HG03520 (cell line): ENCODE results near the gene RNF144B.

ENCODE experiments used
- ATAC-seq: cut with Tn5 transposase; IDR thresholded peaks from one replicate; pipeline ENCODE4 v1.9.1; 2021; ENCODE audit warnings: mild to moderate bottlenecking, moderate library complexity; ENCODE audit not compliant: unreplicated experiment

Gene RNF144B

DNA sequence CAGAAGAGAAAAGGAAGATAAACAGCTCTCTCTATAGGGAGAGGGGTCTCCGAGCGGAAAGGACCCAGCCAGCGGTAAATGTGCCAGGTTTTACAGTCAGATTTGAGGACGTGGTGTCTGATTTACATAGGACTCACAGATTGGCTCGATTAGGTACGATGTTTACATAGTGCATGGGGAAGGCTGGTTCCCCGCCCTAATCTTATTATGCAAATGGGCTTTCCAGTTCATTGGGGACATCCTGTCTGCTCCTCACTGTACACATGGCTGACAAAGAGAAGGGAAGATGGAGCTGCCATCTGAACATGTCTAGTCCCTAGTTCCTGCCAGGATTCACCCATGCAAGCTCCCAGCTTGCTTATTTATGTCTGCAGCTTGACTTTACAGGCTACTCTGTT, 119.9 kb downstream of the RNF144B start:
- no peak for ATAC-seq

GRCh38 chr6:18507561-18507960, 120.4 kb downstream of the RNF144B start:
- no peak for ATAC-seq

DNA sequence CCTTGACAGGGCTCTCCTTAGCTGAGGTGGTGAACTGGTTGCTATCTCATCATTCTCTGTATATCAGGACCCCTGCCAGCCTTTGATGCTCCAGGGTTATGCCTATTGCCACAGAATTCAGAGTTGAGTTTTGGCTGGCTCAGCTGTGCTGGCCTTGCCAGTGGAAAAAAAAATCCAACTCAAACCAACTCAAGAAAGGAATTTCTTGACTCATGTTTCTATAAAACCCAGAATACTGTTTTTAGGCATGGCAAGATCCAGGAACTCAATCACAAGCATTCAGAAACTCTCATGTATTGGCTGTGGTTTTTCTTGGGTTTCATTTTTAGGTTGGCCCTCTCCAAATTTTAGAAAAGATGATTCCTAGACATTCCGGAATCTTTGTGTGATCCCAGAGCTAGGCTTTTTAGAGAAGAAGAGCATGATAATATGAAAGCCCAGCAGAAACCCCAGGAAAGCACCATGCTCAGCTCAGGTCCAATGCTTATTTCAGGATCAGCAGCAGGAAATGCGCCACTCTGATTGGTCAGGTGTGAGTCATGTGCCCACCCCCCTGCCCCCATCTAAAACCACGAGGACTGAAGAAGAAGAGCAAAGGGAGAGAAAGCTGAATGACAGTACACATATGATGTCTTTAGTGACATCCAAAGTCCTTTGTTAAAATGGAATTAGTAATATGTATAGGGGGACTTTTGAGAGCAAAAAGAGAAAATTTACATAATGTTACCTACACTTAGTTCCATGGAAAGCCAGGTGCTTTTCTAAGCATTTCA, 122.9 kb downstream of the RNF144B start:
- no peak for ATAC-seq

- no peak for ATAC-seq
Measured at GRCh38 chr6:18510644-18511033, 123.5 kb downstream of the RNF144B start.

DNA sequence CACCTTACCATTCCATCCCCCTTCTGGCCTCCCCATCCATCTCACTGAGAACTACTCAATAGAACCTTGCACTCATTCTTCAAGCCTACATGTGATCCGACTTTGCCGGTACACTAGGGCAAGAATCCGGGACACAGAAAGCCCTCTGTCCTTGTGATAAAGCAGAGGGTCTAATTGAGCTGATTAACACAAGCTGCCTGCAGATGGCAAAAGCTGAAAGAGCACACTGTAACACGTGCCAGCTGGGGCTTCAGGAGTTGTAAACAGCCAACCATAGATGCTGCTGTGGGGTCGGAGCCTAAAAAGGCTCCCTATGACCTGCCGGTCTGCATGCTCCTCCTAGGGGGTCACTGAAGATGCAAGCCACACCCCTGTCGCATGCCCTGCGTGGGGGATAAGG, 124.1 kb downstream of the RNF144B start:
- no peak for ATAC-seq

DNA sequence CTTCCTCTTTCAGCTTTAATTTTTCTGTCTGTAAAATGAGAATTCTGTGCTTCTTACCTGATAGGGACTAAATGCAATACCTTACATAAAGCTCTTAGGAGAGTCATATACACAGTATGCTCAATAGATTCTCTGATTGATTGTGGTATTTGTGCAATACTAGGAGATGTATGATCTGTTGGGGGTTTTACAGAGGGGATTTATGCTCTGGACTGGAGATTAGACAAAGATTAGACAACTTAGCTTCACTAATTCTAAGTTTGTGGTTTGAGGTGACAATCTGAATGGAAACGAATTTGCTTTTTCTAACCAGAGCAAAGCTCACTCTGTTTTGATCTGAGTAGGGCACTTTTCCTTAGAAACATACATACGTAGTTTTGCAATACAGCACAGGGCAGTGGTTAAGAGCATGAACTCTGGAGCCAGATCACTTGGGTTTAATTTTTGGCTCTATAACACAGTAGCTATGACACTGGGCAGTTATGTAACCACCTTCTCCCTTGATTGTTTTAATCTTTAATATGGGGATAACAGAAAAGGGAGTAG, 126.2 kb downstream of the RNF144B start:
- ATAC-seq = no peak

DNA sequence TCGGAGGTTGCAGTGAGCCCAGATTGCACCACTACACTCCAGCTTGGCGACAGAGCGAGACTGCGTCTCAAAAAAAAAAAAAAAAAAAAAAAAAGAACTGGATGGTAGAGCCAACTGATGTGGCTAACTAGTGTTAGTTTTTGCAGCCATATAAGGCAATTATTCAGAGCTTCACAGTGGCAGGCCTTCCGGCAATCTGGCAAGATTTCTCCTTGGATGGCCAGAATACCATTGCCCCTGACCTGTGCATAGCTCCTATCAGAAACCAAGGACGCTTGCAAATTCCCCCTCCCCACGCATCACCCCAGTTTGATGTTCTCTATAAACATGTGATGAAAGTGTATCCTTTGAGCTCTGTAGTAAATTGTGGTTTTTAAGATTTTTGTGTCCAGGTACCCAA, 127.0 kb downstream of the RNF144B start:
- no peak for ATAC-seq

GRCh38 chr6:18515767-18516166, 128.6 kb downstream of the RNF144B start:
- no peak for ATAC-seq
